ENCODE data around the gene XYLB.

XYLB gene

DNA sequence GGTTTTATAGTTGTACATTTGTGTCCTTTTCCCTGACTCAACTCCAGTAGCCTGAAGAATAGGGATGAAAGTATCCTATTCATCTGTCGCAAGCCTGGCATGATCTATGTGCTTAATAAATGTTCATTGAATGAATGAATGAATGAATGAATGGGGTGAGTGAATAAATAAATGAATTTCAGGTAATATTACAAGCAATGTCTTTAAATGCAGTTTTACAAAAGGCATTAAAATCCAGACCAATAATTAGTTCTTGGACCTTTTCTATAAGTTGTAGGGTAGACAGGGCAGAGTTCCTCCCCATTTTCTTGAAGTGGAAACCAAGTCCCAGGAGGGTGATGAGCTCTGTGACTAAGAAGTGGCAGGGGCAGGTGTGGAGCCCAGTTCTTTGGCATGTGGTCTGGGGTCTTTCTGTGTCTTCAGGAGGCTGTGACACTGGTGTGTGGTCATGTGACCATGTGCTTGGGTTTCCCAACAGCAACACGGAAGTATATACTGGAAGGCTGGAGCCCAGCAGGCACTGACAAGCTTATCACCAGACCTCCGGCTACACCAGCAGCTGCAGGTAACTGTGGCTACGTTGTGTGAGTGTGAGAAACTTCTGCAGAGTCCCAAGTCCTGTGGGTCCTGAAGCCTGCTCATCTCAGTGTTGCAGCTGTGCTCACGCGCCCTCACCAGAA is 18.3 kb downstream of the XYLB start:
- DNase-seq (ENCODE audit: low read depth) = no peak
- TF ChIP-seq, protein P1, sequence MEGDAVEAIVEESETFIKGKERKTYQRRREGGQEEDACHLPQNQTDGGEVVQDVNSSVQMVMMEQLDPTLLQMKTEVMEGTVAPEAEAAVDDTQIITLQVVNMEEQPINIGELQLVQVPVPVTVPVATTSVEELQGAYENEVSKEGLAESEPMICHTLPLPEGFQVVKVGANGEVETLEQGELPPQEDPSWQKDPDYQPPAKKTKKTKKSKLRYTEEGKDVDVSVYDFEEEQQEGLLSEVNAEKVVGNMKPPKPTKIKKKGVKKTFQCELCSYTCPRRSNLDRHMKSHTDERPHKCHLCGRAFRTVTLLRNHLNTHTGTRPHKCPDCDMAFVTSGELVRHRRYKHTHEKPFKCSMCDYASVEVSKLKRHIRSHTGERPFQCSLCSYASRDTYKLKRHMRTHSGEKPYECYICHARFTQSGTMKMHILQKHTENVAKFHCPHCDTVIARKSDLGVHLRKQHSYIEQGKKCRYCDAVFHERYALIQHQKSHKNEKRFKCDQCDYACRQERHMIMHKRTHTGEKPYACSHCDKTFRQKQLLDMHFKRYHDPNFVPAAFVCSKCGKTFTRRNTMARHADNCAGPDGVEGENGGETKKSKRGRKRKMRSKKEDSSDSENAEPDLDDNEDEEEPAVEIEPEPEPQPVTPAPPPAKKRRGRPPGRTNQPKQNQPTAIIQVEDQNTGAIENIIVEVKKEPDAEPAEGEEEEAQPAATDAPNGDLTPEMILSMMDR (IDR thresholded peaks at IDR 0.05; ENCODE audit: insufficient read depth, low read depth, low read length, missing control alignments) = no peak
- H3K4me3 ChIP-seq (ENCODE audit: low read length) = no peak overlapping the region

DNA sequence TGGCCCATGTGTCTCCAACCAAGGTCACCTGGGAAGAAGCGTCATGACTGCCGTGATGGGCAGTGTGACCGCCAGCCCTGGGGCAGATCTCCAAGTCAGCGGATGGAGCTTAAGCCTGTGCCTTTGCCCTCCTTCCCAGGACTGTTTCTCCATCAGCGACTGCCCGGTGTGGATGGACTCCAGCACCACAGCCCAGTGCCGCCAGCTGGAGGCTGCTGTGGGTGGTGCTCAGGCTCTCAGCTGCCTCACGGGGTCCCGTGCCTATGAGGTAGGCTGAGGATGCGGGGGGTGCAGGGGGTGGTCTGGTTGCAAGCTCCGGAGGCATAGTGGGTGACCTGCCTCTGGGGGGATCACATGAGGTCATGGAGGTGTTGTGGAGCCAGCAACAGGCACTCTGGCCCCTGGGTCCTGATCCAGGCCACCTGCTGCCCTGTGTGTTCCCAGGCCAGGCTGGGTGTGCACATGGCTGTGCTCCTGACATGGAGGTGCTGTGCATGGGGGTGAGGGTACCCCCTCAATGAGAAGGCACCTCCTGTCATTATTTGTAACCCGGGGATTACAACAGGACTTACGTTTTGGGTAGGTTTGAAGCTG is 19.0 kb downstream of the XYLB start:
- TF ChIP-seq, protein P1 (IDR thresholded peaks at IDR 0.05; ENCODE audit: insufficient read depth, low read depth, low read length, missing control alignments) = no peak
- DNase-seq (ENCODE audit: low read depth) = no peak

DNA sequence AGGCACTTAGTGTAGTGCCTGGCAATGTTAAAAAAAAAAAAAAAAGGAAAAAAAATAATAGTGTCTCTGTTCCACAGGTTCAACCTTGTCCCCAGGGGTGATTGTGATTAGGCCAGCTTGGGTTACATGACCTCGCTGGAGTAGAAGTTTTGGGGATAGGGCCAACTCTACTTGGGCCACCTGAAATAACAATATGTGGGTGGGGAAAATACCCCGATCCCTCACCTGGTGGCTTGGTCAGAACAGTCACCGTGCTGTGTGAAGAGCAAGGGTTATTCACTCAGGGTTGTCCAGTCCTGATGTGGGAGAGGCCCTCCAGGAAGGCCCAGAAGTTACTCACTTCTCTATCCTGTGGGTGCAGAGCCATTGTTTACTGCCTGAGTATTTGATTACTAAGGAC is 19.5 kb downstream of the XYLB start:
- DNase-seq (ENCODE audit: low read depth) = no peak
- H3K4me3 ChIP-seq (ENCODE audit: low read length) = no peak overlapping the region
- TF ChIP-seq, protein P1 (IDR thresholded peaks at IDR 0.05; ENCODE audit: insufficient read depth, low read depth, low read length, missing control alignments) = no peak

More for the DNA sequence above, 19.0 kb downstream of the XYLB start:
- no peak overlapping the region for H3K4me3 ChIP-seq (ENCODE audit: low read length)

DNA sequence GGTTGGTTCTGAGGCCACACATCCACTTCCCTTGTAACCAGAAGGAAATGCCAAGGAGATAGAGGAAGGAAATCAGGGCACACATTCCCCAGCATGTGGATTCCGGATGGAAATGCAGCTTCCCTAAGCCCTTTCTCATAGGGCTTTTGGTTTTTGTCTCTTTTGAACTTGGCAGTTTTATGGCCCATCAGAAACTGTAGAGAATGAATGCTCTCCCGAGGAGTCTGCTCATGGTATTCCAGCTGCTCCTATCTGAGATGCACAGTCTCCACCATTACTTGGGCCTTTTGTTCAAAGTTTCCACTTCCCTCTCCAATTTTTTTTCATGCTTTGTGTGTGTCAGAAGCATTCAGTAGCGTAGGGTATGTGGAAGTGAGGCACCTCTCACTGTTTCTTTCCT is 21.2 kb downstream of the XYLB start:
- DNase-seq (ENCODE audit: low read depth) = no peak
- H3K4me3 ChIP-seq (ENCODE audit: low read length) = no peak overlapping the region
- TF ChIP-seq, protein P1 (IDR thresholded peaks at IDR 0.05; ENCODE audit: insufficient read depth, low read depth, low read length, missing control alignments) = no peak

DNA sequence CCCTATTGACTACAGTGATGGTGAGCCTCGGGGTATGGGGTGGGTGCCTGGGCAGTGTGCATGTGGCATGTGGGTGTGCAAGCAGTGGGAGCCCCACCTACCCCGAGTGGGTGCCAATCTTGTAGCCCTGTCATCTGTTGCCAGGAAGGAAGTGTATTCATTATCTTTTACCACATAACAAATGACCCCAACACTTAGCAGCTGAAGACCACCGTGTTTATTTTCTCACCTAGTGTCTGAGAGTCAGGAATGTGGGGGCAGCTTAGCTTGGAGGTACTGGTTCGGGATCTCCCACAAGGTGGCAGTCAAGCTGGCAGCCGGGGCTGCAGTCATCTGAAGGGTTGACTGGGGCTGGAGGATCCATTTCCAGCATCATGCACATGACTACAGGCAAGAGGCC is 21.7 kb downstream of the XYLB start:
- no peak for DNase-seq (ENCODE audit: low read depth)
- TF ChIP-seq, protein P1 (IDR thresholded peaks at IDR 0.05; ENCODE audit: insufficient read depth, low read depth, low read length, missing control alignments) = no peak
- H3K4me3 ChIP-seq (ENCODE audit: low read length) = no peak overlapping the region

DNA sequence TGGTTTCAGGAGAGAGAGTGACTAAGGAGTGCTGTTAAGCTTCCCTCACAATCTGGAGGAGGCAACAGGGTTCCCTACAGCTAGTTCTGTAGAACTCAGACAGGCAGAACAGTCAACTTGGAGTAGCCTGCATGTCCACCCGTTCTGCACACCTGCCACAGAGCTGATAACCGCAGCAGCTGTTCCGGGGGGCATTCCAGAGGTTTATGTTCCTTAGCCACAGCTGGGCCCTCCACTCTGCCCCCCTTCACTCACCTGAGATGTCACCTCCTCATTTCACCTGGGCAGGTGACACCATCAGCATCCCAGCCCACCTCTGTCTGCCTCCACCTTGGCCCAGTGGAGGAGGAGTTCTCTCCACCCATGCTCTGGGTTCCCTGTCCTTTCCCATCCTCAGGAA is 22.6 kb downstream of the XYLB start:
- no peak overlapping the region for H3K4me3 ChIP-seq (ENCODE audit: low read length)
- DNase-seq (ENCODE audit: low read depth) = no peak
- TF ChIP-seq, protein P1 (IDR thresholded peaks at IDR 0.05; ENCODE audit: insufficient read depth, low read depth, low read length, missing control alignments) = no peak

DNA sequence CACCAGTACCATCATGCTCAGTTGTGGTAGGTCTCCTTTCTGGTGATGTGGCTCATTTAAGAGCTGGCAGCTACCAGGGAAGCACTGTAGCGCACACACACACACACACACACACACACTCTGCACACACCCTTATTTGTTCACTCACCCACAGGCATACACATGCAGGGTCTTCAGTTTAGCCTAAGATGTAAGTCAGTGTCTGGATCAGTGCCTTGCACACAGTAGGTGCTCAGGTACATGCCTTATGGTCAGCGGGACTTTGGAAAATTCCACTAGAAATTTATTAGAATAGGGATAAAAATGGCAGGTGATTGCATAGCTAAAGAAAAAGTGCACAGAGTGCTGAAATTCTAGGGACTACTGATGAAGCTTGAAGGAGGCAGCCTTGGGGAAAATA is 23.6 kb downstream of the XYLB start:
- DNase-seq (ENCODE audit: low read depth) = no peak
- H3K4me3 ChIP-seq (ENCODE audit: low read length) = no peak overlapping the region
- TF ChIP-seq, protein P1 (IDR thresholded peaks at IDR 0.05; ENCODE audit: insufficient read depth, low read depth, low read length, missing control alignments) = no peak

All from epithelial cell of esophagus (primary cell).